WI38 (cell line): ENCODE results near the gene PAK3.

Experiments
- H3K4me3 ChIP-seq: 2 replicates; pipeline ENCODE4 v1.5.1; 2011; ENCODE audit warnings: low read depth, mild to moderate bottlenecking, control low read depth, low read length
- TF ChIP-seq, protein P1 (sequence below): IDR thresholded peaks from 2 replicates; pipeline ENCODE4 v1.5.1; 2012; ENCODE audit warnings: low read depth, mild to moderate bottlenecking, control low read depth, low read length

PAK3 gene

GRCh38 chrX:111095974-111096895, at the start of gene PAK3:
Gene PAK3, plus strand, starts transcription at chrX:111096191. Its CDS starts 26,913 bp downstream, at chrX:111123104.
- H3K4me3 ChIP-seq, result no peak within 1 kb of the TSS; the same call in 1 of the 2 replicates

GRCh38 chrX:111047575-111047974, 48.4 kb upstream of the PAK3 start:
- TF ChIP-seq, protein P1, sequence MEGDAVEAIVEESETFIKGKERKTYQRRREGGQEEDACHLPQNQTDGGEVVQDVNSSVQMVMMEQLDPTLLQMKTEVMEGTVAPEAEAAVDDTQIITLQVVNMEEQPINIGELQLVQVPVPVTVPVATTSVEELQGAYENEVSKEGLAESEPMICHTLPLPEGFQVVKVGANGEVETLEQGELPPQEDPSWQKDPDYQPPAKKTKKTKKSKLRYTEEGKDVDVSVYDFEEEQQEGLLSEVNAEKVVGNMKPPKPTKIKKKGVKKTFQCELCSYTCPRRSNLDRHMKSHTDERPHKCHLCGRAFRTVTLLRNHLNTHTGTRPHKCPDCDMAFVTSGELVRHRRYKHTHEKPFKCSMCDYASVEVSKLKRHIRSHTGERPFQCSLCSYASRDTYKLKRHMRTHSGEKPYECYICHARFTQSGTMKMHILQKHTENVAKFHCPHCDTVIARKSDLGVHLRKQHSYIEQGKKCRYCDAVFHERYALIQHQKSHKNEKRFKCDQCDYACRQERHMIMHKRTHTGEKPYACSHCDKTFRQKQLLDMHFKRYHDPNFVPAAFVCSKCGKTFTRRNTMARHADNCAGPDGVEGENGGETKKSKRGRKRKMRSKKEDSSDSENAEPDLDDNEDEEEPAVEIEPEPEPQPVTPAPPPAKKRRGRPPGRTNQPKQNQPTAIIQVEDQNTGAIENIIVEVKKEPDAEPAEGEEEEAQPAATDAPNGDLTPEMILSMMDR, result no peak
- no peak overlapping the region for H3K4me3 ChIP-seq

More at GRCh38 chrX:111095974-111096895, at the start of gene PAK3:
- TF ChIP-seq, protein P1, result no peak

- TF ChIP-seq, protein P1, result no peak
These were observed 43.5 kb upstream of the PAK3 start for GRCh38 chrX:111052478-111052877.

GRCh38 chrX:111071542-111072277, 24.3 kb upstream of the PAK3 start:
- TF ChIP-seq, protein P1, result no peak
- H3K4me3 ChIP-seq, result no peak overlapping the region

More at GRCh38 chrX:111052478-111052877, 43.5 kb upstream of the PAK3 start:
- no peak overlapping the region for H3K4me3 ChIP-seq

DNA sequence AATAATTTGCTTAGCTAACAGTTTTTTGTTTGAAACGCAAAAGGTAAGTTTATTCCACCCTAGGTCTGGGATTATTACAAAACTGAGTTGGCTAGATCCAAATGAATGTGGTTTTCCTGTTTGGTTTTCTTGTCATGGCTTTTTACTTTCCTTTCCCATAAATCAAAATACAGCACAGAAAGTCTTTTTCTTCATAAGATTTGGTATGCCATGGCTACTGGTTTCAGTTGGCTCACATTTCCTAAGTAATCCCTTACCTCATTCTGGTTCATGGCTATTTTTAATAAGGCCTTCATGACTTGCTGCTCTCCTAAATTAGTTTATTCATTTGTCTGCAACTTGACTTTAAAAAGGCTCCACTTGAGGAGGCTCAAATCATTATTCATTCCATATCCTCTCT, 12.9 kb upstream of the PAK3 start:
- no peak overlapping the region for H3K4me3 ChIP-seq
- TF ChIP-seq, protein P1, result no peak

DNA sequence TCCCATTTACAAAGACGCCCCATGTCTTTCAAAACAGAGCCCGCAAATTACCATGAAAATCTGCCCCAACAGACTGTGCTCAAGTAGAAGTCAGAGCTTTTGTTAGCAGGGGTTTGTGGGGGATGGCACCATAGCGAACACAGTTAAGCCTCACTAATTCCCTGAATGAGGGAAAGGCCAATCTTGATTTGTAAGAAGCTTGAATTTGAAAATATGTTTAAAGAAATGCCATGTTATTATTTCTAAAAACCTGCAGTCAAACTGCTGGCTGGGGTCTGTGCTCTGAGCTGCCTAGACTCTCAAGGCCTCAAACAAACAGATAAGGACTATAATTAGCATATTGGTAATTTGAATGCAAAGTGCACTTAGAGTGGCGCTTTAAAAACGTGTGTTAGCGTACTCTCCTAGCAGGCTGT, 9.4 kb upstream of the PAK3 start:
- TF ChIP-seq, protein P1, result no peak
- no peak overlapping the region for H3K4me3 ChIP-seq
